Sigmoid colon (tissue), 7 donors: ENCODE results near the gene GGCT. TPM values are rescaled to one million over a fixed set of nuclear protein-coding genes. Genes with fewer than 3 reads are reported as not detected.

ENCODE experiments used
- DNase-seq: peaks from one replicate; pipeline ENCODE4 v3.0.0-alpha.2; 2019
- H3K27ac ChIP-seq, 4 donors: fragments of 200-600 bp; sonication (generic); one replicate each; pipeline ENCODE4 v1.5.1; 2016 to 2019; ENCODE audit warnings: mild to moderate bottlenecking in 1 of 4
- H3K27me3 ChIP-seq, 3 donors: fragments of 200-600 bp; sonication (generic); one replicate each; pipeline ENCODE4 v1.5.1; 2019; ENCODE audit warnings: mild to moderate bottlenecking in 1 of 3
- H3K36me3 ChIP-seq, 4 donors: fragments of 200-600 bp; sonication (generic); one replicate each; pipeline ENCODE4 v1.5.1; 2016 to 2019
- H3K4me1 ChIP-seq, 4 donors: fragments of 200-600 bp; sonication (generic); one replicate each; pipeline ENCODE4 v1.5.1; 2017 to 2019
- H3K4me3 ChIP-seq, 4 donors: fragments of 200-600 bp; sonication (generic); one replicate each; pipeline ENCODE4 v1.5.1; 2017 to 2019; ENCODE audit warnings: mild to moderate bottlenecking in 2 of 4, moderate library complexity in 1 of 4
- H3K9me3 ChIP-seq, 4 donors: fragments of 200-600 bp in 3 of 4; sonication (generic) in 3 of 4; one replicate each; pipeline versions ENCODE4 v1.5.1 to v1.6.1; 2013 to 2019
- CTCF ChIP-seq, 4 experiments: fragments of 450-650 bp in 3 of 4; fragments of 200-600 bp in 1 of 4; IDR thresholded peaks; one replicate each; pipeline ENCODE4 v1.5.1; 2016 to 2019; ENCODE audit warnings: antibody characterized with exemption in 4 of 4, mild to moderate bottlenecking in 3 of 4, moderate library complexity in 2 of 4
- EP300 ChIP-seq, 4 donors: sonication (generic); formaldehyde crosslinking; IDR thresholded peaks; one replicate each; pipeline ENCODE4 v1.6.1; 2017; ENCODE audit warnings: antibody characterized with exemption in 4 of 4
- POLR2A ChIP-seq, 2 donors: fragments of 450-650 bp; IDR thresholded peaks; one replicate each; pipeline ENCODE4 v1.6.1; 2016; ENCODE audit warnings: antibody characterized with exemption in 2 of 2, mild to moderate bottlenecking in 2 of 2, moderate library complexity in 2 of 2
- POLR2AphosphoS5 ChIP-seq, 4 donors: sonication (generic); formaldehyde crosslinking; IDR thresholded peaks; one replicate each; pipeline ENCODE4 v1.6.1; 2017; ENCODE audit warnings: antibody characterized with exemption in 4 of 4
- WGBS, 2 donors: extraction: QIAGEN DNeasy Blood & Tissue Kit; methylation state at CpG; one replicate each; pipeline ENCODE4 v1.1.7; 2013; 5-methylcytosine and 5-hydroxymethylcytosine counted together
- intact Hi-C: fragments of 100-400 bp; cut with DNase I; formaldehyde crosslinking; loops from one replicate; pipeline ENCODE4 v1.15.1; 2023
- polyA plus RNA-seq, 3 donors: library from polyadenylated mRNA; stranded (reverse); fragments of 200-250 nt; gene quantifications; one replicate each; pipeline ENCODE4 v1.2.3, GENCODE V29; 2013
- total RNA-seq, 4 donors: library from RNA; depleted of rRNA; stranded (reverse); fragments of >200 nt; gene quantifications; one replicate each; pipeline ENCODE4 v1.1.0, GENCODE V29; 2016
- donor health status: healthy with polysubstance abuse.
- donor health status: Bipolar disorder and iron deficiency.
- donor health status: healthy.

The GGCT gene
- total and polyA plus RNA-seq, 7 donors: 18.8 to 97.3 (median 40.9) TPM

- peak overlapping the region in 1 of 4 donors; percentile 19 for H3K4me3 ChIP-seq
- TF ChIP-seq POLR2AphosphoS5 (IDR thresholded peaks at IDR 0.05) (no peak), CTCF (IDR thresholded peaks at IDR 0.05) (no peak)
- H3K9me3 ChIP-seq: no peaks in the 10 kb centered on the region
- H3K36me3 ChIP-seq: peaks cover 0 to 14% (median 2%) of the 10 kb centered on the region in 4 donors
- no peak for DNase-seq
- H3K27ac ChIP-seq: peak overlapping the region; percentile 65 to 80 (median 73)
- H3K4me1 ChIP-seq: peaks cover 0 to 43% (median 35%) of the 10 kb centered on the region in 4 donors
- intact Hi-C loops: no loop called here
- WGBS, 2 donors: 36 to 69% methylated on average over 4 of the region's 4 CpGs
- H3K27me3 ChIP-seq: no peaks in the 10 kb centered on the region
These were observed 44.4 kb downstream of the GGCT start for GRCh38 chr7:30460246-30460633.

DNA sequence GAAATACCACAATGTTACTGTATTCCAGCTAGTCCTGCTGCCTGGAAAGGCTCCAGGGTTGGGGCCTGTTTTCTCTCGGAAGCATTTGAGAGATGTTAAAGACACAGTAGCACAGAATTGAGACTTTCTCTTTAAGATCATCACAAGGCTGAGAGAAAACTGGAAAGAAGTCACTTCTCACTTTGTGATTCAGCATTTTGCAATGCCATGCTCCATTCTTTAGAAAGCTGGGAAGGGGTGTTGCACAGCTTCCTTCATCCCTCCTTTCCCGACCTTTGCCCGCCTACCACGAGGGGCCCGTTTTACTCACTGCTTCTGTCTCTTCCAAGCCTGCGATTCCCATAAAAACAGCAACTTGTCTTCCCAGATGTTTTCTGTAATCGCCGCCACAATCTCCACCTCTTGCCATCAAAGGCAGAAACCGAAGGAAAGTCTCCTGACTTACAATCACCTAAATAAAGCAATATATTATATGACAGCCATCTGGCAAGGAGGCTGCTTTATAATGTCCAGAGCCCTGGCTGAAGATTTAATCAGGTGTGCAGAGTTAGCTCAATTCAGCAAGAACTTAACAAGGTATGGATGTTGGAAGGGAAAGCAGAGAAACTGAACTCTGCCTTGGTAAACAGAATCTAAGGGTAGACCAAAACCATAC, 44.9 kb downstream of the GGCT start:
- Histone ChIP-seq H3K4me3 (peak overlapping the region in 3 of 4 donors; percentile 3 to 19 (median 13)), H3K4me1 (peaks cover 0 to 38% (median 30%) of the 10 kb centered on the region in 4 donors), H3K9me3 (no peaks in the 10 kb centered on the region), H3K27me3 (no peaks in the 10 kb centered on the region), H3K27ac (peak overlapping the region; percentile 65 to 80 (median 73)), H3K36me3 (peaks cover 0 to 20% (median 3%) of the 10 kb centered on the region in 4 donors)
- WGBS, 2 donors: 9 to 50% methylated on average over 9 of the region's 9 CpGs
- peak; percentile 93 for DNase-seq
- intact Hi-C loops: no loop called here
- no peak for TF ChIP-seq POLR2A (IDR thresholded peaks at IDR 0.05)
- TF ChIP-seq POLR2AphosphoS5 (IDR thresholded peaks at IDR 0.05): peak; percentile 24 to 79 (median 69)
- TF ChIP-seq CTCF (IDR thresholded peaks at IDR 0.05): no peak
- TF ChIP-seq EP300 (IDR thresholded peaks at IDR 0.05): peak in 2 of 4 donors; percentile 41 to 65

DNA sequence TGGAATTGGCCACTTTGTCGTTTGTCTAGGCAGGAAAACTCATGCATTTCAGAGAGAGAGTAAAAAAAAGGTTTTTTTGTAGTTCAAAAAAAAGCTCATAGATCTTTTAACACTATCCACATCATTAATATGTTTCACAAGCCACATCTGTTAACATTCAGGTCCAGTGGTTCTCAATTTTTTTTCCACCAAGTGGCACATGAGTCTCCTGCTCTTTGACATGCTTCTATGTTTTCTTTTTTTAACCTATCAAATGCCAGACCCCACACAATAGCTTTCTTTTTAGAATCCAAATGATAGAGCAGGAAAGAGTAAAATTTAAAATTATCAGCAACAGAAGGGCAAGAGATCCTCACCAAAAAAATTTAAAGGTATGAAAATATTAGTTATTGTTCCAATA, 46.3 kb downstream of the GGCT start:
- WGBS, 2 donors: 49 to 61% methylated on average over 1 of the region's 1 CpG
- H3K27ac ChIP-seq: peak overlapping the region in 1 of 4 donors; percentile 80
- no peak overlapping the region for H3K4me3 ChIP-seq
- H3K9me3 ChIP-seq: no peaks in the 10 kb centered on the region
- intact Hi-C loops: no loop called here
- no peak for DNase-seq
- TF ChIP-seq POLR2A (IDR thresholded peaks at IDR 0.05): no peak
- no peak for TF ChIP-seq POLR2AphosphoS5 (IDR thresholded peaks at IDR 0.05)
- TF ChIP-seq CTCF (IDR thresholded peaks at IDR 0.05): no peak
- TF ChIP-seq EP300 (IDR thresholded peaks at IDR 0.05): no peak
- H3K4me1 ChIP-seq: peaks cover 0 to 31% (median 25%) of the 10 kb centered on the region in 4 donors
- H3K27me3 ChIP-seq: no peaks in the 10 kb centered on the region
- peaks cover 0 to 34% (median 6%) of the 10 kb centered on the region in 4 donors for H3K36me3 ChIP-seq

DNA sequence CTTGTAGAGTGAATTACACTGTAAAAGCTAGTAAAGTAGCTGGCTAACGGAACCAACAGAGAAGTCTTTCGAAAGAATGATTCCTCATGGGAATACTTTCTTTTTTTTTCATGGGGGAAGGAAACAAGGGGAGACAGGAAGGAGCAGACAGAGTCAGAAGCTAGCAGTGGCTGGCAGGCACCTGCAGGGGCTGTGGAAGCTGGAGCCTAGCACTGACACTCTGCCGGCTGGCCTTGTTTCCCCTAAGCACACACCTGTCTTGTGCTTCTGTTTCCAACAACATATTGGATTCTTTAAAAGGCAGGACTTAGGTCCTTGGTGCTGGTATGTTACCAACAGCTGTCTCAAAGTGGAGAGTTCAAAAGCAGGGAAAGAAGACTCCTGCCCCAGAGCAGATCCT, 50.7 kb downstream of the GGCT start:
- WGBS, 2 donors: 68 to 86% methylated on average over 3 of the region's 3 CpGs
- peak; percentile 45 for DNase-seq
- Histone ChIP-seq H3K36me3 (peaks cover 0 to 68% (median 23%) of the 10 kb centered on the region in 4 donors), H3K4me3 (no peak overlapping the region), H3K9me3 (no peaks in the 10 kb centered on the region), H3K4me1 (peaks cover 0 to 11% (median 7%) of the 10 kb centered on the region in 4 donors), H3K27me3 (no peaks in the 10 kb centered on the region), H3K27ac (no peak overlapping the region)
- no peak for TF ChIP-seq POLR2A (IDR thresholded peaks at IDR 0.05)
- no peak for TF ChIP-seq EP300 (IDR thresholded peaks at IDR 0.05)
- TF ChIP-seq POLR2AphosphoS5 (IDR thresholded peaks at IDR 0.05): no peak
- no peak for TF ChIP-seq CTCF (IDR thresholded peaks at IDR 0.05)
- intact Hi-C loops: no loop called here
